ENCODE measurements around the gene MAP4K4.
A peak's percentile ranks its signal among the peaks of the same experiment; 100 is the strongest.
"Not testable (repeated sequence)": the region's sequence is repeated elsewhere in the genome, so short reads cannot be mapped to it uniquely, and the experiment has no call there.

The MAP4K4 gene

DNA sequence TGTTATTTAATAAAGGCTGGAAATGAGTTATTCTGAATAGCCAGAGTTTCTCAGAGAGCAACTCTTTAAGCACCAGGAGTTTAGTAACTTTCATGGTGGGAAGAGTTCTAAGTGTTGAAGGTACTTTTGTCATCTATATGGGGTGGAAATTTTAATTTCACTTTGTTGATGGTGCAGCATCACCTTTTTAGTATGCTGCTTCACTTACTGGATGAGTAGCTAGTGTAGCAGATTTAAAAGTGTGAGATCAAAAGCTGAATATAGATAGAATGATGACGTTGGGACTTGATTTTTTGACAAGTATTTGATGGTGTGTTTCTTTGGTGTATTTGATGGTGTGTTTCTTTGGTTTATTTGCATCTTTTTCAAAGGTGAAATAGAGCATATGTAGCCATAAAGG, 47.3 kb downstream of the MAP4K4 start:
- no peak for DNase-seq

DNA sequence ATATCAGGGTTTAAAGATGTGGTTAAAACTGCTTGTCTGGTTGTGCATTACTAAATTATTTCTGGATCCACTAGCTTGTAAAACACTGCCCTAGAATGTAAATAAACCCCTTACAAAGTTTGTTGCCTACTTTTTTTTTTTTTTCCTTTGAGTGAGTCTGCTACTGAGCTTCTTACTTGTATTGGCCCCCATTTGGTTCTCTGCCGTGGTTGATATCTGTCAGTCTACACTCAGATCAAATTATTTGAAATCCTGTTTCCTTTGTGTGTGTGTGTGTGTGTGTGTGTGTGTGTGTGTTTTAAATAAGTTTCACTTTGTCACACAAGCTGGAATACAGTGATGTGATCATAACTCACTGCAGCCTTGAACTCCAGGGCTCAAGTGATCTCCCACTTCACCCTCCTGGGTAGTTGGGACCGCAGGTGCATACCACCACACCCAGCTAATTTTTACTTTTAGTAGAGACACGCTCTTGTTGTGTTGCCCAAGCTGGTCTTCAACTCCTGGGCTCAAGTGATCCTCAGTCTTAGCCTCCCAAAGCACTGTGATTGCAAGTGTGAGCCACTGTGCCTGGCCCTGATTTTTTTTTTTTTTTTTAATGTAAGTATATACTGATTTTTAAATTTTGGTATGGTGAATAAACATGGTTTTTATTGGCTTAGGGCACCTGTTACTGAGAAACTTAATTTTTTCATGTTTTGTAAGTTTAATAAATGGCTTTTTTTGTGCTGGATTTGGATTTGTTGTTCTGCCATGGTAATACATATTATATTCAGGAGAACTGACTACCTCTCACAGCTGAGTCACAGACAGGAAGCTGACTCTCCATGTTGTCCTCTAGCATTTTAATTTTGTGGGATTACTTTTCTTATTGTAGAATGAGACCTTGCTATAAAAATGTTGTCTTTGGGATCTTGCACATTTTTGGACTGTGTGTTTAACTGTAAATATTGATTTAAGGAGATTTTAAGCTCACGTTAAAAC, 48.5 kb downstream of the MAP4K4 start:
- DNase-seq = peak; percentile 75

DNA sequence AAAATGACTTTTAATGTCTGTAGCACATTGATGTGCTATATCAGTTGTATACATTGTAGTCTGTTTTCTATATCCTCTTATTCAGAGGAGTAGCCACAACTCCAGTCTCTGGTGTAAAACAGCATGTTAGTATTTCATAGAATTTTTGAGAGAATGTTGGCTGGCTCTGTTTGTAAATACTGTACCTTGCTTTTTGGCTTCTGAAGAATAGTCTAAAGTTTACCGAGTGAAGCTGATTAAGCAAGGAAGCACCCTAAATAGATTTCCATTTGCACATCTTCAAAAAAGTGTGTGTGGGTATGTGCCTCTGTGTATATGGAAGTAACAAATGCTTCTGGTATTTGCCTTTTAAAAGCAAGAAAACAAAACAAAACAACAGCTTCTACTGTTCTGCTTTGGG, 50.5 kb downstream of the MAP4K4 start:
- no peak for DNase-seq

DNA sequence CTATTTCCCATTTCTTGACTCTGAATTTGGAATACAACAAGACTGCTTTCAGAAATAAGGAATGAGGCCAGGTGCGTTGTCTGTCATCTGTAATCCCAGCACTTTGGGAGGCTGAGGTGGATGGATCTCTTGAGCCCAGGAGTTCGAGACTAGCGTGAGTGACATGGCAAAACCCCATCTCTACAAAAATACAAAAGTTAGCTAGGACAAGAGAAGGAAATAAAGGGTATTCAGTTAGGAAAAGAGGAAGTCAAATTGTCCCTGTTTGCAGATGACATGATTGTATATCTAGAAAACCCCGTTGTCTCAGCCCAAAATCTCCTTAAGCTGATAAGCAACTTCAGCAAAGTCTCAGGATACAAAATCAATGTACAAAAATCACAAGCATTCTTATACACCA, 51.0 kb downstream of the MAP4K4 start:
- not testable (repeated sequence) for DNase-seq

DNA sequence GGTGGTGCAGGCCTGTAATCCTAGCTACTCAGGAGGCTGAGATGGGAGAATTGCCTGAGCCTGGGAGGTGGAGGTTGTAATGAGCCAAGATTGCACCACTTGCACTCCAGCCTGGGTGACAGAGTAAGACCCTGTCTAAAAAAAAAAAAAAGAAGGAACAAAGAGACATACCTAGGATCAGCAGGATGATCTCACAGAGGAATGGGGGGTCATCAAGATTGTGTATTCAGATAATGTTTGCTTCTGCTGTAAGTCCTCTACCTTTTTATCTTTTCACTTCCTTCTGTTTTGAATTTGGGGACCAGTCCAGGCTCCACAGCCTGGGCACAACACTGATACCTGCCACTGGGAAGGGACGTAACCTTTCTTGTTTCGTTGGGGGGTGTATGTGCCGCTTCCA, 53.2 kb downstream of the MAP4K4 start:
- no peak for DNase-seq

DNA sequence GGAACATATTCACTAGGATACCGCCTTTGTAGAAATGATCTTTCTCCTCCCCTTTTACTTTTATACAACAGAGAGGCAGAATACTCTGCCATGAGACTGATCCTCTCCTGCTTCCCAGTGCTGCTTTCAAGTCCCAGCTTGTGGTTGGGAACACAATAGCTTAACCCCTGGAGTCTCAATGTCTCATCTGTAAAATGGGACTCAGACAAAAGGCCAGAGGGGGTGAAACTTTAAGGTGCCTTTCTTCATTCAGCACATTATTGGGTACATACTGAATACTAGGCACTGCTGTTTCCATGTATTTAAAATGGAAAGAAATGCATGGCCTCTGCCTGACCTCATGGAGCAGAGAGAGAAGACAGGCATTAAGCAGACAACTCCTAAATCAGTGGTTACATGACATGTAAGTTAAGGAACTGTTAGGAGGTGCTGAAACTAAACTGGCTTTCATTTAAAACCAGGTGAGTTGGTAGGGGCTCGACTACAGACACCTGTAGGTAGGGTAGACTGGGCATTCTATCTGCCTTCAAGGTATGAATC, 53.8 kb downstream of the MAP4K4 start:
- DNase-seq = no peak

DNA sequence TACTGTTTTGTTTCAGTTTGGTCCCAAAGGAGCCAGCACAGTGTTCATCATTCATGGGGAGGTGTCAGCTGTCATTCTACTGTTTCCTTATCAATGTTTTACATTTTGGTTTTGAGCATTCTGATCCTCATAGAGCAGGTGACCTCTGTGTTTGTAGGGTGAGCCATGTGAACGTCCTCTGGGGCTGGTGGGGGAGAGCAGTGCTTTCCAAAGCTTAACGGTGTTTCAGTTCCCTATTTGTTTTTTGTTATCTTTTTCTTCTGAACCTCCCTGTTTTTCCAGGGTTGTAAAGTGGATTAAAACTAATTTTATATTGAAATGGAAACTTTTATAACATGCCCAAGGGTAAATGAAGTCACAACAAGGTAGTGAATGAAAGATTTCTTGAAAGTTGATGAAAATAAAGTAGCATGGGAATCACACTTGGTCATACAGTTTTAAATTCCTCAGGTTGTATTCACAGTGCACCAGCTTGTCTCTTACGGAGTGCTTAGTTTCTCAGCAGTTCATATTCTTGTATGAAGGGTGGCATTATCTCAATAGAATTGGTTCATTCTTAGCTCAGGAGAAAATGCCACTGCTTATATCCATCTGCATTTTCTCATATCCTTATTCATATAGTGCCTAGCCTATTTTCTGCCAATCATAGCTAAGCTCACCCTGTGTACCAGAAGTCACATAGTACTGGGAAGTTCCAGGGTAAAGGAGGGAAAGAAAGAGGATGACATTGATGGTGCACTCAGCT, 54.5 kb downstream of the MAP4K4 start:
- no peak for DNase-seq

DNA sequence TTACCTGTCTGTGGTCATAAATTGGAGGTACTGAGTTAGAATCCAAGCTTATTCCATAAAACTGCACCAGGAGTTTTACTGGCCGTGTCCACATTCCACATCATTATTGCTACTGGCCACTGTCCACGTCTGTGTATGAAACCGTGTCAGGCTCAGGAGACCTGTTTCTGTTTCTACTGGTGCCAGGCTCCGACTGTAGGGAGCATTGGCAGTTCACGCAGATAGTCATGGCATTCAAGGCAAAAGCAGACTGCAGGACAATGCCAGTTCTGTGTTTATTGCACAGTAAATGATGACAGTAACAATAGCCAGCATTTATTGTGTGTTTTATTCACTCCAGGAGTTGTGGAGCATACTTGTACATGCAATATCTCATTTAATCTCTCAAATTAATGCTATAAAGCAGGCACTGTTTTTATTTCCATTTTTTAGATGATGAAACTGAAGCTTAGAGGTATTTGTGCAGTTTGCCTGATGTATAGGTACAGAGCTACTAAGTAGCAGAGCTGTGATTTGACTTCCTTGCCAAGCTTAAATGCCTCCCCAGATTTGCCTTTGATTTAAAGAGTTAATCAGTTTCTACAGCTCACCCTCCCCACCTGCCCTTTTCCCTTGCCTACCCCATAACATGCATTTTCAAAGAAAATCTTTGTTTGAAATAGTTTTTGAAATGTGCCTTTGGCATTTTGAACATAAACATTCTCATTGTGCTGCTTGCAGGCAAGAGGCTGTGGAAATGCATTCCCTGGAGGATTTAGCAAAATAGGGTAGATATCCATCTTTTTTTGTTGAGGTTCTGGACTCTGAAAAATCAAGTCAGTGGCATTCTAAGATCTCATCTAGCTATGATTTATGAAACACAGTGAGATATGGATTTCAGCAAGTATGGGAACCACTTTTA, 55.5 kb downstream of the MAP4K4 start:
- DNase-seq = no peak

DNA sequence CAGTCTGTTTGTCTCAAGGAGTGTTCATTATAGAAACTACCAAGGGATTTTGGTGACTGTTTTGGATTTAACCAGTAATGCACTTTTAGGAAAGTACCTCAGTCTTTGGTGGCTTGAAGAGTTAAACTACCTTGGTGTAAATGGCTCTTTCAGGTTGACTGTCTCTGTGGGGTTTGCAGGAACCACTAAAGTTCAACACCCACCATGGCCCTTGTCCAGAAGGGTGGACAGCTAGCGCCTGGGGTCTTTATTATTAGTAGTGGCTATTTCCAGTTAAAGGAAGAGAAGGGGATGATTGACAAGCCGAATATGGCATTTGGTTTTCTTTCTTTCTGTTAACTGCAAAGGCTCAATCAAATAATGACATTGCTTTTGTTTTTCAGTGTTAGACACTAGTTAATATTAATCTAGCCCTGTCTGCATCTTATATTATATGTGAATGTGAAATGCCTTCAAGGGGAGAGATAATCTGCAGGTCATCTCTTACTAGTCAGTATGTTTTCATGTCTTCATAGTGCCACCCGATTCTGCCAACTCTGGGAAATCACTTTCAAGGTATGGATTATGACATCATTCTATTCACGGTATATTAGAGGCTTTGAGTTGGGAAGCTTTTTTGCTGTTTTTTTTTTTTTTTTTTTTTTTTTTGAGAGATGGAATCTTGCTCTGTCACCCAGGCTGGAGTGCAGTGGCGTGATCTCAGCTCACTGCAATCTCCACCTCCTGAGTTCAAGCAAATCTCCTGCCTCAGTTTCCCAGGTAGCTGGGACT, 56.4 kb downstream of the MAP4K4 start:
- no peak for DNase-seq

DNA sequence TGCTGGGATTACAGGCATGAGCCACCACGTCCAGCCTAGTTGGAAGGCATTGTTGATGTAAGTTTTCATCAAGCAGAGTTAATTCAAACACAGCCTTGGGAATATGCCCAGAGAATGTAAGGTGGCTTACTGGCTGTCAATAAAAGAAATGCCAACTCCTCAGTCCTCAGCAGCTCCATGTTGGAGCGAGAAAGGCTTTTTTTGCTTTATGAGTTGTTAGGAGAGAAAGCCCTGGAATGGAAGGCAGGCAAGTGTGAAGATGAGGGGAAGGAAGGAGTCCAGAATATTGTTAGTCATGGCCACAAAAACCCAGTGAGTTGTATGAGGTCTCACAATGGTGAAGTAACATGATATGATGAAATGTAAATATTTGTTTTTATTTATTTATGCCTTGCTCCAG, 57.1 kb downstream of the MAP4K4 start:
- peak; percentile 66 for DNase-seq

DNA sequence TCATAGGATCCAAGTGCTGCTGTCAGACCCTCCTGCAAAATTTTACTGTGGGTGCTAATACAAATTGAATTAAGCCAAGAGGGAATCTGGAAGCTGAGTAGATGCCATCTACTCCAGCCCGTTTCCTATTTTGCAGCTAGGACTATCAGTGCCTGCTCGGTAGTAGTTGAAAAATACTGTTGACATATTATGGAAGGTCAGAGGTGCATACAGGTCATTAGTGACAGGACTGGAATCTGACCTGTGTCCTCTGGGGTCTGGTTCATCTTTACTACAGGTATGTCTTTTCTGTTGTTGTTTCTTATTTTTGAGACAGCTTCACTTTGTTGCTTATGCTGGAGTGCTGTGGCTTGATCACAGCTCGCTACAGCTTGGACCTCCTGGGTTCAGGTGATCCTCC, 58.8 kb downstream of the MAP4K4 start:
- no peak for DNase-seq

DNA sequence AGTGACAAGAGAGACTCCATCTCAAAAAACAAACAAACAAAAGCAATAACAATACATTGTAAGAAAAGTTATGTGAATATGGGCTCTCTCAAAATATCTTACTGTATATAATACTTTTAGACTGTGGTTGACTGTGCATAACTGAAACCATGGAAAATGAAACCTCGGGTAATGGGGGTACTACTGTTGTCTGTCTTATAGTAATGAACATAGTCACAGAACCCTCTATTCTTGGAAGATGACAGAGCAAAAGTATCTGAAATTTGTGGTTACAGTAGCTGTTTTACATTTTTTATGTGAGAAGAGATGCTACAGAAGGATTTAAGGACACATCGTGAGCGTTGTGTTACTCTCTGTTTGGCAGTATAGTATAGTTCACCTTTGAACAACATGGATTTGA, 60.5 kb downstream of the MAP4K4 start:
- DNase-seq = no peak

DNA sequence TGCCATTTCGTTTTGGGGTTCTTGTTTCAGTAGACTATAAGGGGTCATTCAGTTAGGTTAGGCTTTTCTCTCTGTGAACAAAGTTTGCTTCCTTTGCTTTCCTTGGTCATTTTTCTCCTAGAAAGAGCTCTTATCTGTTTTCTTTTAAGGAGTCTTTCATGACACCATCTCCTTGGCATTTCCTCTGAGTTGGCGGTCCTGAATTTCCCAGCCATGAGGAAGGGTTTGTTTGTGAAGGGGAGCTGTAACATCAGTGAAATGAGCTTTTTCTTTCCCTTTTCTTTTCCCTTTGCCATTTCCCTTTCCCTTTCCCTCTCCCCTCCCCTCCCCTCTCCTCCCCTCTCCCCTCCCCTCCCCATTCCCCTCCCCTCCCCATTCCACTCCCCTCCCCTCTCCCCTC, 61.7 kb downstream of the MAP4K4 start:
- DNase-seq = peak; percentile 89

DNA sequence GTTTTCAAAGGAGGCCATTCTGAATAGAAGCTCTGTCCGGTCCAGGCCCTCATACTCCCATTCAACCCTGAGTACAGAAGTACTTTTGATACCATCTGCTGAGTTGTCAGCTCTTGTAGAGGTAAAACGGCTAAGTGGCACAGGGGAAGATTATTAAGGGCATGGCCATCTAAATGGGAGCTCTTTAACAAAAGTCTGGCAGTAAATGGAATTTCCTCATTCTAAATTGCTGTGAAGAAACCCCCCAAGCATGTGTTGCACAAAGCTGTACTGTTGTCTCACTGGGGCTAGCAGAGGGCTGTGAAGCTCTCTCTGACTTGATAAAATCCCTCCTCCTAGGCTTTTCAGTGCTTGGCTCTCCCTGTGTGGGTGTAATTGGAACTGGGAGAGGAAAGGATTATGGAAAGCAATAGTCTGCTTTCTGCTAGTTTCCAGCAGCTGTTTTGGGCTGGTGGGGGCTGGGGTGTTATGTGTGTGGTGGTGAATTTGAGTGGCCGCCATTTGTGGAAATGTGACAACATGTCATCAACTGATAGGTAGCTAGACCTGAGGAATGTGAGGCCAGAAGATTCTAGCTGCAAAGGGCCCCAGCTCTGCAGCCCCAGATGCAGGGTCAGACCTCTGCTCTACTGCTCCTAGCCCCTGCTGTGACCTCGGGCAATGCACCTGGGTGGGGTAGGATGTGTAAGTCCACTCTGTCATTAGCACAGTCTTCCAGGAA, 65.1 kb downstream of the MAP4K4 start:
- DNase-seq = no peak

DNA sequence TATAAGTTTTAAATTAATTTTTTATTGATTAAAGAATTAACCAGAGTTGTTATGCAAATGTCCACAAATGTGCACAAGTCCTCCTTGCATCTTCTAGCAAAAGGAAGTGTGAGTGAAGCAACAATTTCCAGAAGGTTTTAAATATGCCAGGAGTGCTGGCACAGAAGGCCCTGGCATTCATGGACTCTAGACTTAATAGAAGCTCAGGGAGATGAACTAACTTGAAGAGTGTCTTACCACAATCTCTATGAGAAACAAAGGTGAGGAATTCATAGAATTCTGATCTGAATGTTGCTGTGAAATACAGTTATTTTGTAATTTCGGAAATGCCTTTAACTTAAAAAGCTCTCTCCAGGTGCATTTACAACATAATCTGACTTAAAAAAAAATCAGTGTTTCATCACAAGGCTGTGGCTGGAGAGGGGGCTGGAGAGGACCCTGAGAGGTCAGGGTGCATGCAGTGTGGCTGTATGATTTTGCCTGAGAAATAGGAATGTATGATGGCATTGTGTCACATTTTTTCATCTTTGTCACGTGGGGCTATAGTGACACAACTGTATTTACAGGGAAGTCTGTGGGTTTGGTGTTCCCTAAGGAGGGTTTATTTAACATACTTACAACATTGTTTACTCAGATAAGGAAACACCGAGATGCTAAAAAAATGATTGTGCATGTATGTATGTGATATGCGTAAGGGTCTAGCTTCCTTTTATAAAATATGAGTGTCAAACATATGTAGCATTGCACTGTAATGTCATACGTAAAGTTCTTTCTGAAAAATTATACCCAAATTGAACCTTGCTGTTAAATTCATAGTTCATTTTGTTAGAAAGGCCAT, 66.2 kb downstream of the MAP4K4 start:
- DNase-seq = no peak

DNA sequence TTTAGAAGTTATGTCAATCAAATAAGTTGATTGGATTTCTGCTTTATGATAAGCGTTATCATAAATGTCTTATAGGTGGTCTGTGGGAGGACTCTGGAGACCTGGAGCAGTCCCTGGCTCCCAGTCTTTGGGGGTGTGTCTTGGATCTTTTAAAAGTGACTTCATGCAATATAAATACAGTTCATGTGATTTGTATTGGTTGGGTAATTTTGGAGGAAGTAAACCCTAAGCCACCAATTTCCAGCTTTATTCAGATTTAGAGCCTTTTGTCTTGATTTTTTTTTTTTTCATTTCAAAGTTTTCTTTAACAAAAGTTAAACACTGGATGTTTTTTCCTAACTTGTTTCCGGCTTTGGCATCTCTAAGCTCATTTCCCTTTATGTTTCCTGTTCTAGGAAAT, 68.8 kb downstream of the MAP4K4 start:
- DNase-seq = no peak

DNA sequence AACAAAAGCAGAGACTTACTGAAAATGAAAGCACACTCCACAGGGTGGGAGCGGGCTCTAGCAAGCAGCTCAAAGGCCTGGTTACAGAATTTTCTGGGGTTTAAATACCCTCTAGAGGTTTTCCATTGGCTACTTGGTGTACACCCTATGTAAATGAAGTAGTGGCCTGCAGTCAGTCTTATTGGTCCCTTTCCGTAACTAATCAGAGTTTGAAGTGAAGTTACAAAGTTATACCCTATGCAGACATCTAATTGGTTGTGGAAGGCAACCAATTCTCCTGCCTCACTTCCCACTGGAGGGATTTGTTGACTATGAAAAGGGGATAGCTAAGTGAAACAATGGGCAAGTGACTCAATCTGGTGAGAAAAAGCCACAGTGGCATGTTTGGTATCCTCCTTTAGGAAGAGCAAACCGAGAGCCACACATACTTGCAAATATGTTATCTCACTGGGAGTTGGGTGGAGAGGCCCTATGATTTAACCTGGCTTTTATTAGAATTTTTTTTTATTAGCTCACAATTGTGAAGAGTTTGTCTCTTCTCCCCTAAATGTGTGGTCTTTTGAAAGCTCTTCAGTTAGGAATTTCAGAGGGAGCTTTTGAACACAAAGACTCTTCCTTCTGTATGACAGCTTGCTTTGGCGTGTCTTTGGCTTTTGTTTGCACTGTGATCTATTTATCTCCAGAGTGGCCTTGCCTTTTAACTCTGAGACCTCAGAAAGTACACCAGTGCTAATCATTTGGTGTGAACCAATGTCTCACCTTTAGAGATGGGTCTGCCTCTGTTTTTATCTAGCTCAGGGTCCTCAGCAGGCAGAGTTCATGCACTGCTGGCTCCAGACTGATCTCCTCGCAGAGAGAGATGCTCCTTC, 69.6 kb downstream of the MAP4K4 start:
- peak; percentile 87 for DNase-seq

DNA sequence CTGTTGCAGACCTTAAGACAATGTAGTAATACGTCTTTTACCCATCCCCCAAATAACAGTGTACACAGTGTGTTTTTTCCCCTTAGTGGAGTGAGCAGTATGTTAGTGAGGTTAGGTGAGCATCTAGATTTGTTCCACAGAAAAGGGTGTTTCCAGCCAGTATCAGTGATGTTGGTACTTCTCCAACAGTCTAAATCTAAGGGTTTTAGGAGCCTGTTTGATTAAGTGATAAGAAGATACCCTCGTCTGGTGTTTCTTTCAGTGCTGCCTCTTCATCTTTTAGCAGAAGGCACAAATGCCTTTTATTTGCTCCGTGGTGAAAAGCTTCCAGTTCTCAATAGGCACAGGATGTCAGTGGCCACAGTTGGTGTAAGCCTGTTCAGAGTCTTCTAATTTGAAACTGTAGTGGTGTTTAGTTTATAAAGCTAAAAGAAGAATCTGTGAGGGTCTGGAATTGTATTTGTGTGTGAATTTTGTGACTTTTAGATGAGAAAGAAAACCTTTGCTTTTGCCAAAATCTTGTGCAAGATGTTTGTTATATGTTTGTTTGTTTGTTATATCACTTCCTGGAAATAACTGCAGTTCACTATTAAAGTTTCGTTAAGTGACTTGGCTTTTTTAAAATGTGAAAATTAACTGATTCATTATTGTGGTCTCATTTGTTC, 71.2 kb downstream of the MAP4K4 start:
- DNase-seq = no peak

DNA sequence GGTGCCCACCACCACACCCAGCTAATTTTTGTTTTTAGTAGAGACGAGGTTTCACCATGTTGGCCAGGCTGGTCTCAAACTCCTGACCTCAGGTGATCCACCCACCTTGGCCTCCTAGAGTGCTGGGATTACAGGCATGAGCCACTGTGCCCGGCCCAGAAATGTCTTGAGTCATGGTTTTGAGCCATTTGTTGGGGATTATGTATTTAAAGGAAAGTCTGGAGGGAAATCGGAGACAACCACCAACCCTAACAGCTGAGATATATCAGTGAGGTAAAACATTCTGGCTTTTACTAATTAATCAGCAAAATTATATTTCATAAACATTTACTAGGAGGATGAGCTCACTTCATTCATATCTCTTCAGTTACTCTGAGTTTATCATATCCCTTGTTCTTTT, 72.2 kb downstream of the MAP4K4 start:
- not testable (repeated sequence) for DNase-seq

Data from HCEC 1CT (cell line).